Measurements from ENCODE around the gene AZIN2.
"Not testable (repeated sequence)": the region's sequence is repeated elsewhere in the genome, so short reads cannot be mapped to it uniquely, and the experiment has no call there.

The AZIN2 gene

GRCh38 chr1:33117440-33118085 lies 36.6 kb downstream of the AZIN2 start:
- no peak for DNase-seq (ENCODE audit: low read depth, low spot score)
- Histone ChIP-seq H3K36me3 (ENCODE audit: insufficient read depth, low read length) (no peaks in the 10 kb centered on the region), H3K4me3 (no peak overlapping the region), H3K27ac (no peak overlapping the region), H3K9ac (ENCODE audit: insufficient read length) (no peak overlapping the region), H3K9me3 (ENCODE audit: low read depth, low read length) (no peaks in the 10 kb centered on the region)
- no peak for TF ChIP-seq POLR2AphosphoS5 (IDR thresholded peaks at IDR 0.05; ENCODE audit: borderline replicate concordance, low read depth, low read length)
- no peak for TF ChIP-seq FOXP2 (optimal IDR thresholded peaks at IDR 0.05; ENCODE audit: control extremely low read depth, extremely low read length, insufficient read depth)
- no peak for TF ChIP-seq EZH2 (IDR thresholded peaks at IDR 0.05)

DNA sequence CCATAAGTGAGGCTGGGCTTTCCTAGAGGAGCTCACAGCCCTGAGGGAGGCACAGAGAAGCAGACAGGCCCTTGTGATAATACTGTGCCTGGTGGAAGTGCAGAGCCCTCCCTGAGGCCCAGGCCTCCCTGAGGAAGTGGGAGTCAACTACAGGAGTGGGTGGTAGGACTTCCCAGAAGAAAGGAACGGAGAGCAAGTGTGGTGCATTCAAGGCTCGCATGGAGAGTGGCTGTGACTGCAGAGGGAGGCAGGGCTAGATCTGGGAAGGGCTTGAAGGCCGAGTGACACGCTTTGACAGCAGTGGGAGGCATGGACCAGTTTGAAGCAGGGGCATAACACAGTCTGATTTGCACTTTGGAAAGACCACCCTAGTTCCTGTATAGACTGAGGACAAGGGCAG lies 37.3 kb downstream of the AZIN2 start:
- Histone ChIP-seq H3K9ac (ENCODE audit: insufficient read length) (no peak overlapping the region), H3K4me3 (no peak overlapping the region), H3K27ac (no peak overlapping the region), H3K36me3 (ENCODE audit: insufficient read depth, low read length) (no peaks in the 10 kb centered on the region), H3K9me3 (ENCODE audit: low read depth, low read length) (no peaks in the 10 kb centered on the region)
- DNase-seq (ENCODE audit: low read depth, low spot score), result no peak
- TF ChIP-seq POLR2AphosphoS5 (IDR thresholded peaks at IDR 0.05; ENCODE audit: borderline replicate concordance, low read depth, low read length), result no peak
- TF ChIP-seq FOXP2 (optimal IDR thresholded peaks at IDR 0.05; ENCODE audit: control extremely low read depth, extremely low read length, insufficient read depth), result no peak
- no peak for TF ChIP-seq EZH2 (IDR thresholded peaks at IDR 0.05)

DNA sequence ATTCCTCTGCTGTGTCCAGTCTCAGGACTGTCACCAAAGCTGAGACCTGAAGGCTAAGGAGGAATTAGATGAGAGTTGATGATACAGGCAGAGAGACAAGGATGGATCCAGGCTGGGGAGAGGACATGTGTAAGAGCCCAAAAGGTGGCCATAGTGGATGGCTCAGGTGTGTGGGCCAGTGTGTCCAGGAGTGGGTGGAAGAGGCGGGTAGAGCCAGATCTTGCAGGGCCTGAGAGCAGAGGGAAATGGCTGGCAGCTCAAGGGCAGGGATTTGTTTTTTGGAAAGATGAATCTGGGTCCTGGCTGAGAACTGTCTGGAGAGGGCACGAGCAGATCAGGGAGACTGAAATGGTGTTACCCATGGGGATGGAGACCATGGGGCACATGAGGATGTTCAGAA lies 38.1 kb downstream of the AZIN2 start:
- Histone ChIP-seq H3K27ac (no peak overlapping the region), H3K36me3 (ENCODE audit: insufficient read depth, low read length) (no peaks in the 10 kb centered on the region), H3K9me3 (ENCODE audit: low read depth, low read length) (no peaks in the 10 kb centered on the region), H3K9ac (ENCODE audit: insufficient read length) (no peak overlapping the region), H3K4me3 (no peak overlapping the region)
- no peak for DNase-seq (ENCODE audit: low read depth, low spot score)
- TF ChIP-seq POLR2AphosphoS5 (IDR thresholded peaks at IDR 0.05; ENCODE audit: borderline replicate concordance, low read depth, low read length) (no peak), FOXP2 (optimal IDR thresholded peaks at IDR 0.05; ENCODE audit: control extremely low read depth, extremely low read length, insufficient read depth) (no peak), EZH2 (IDR thresholded peaks at IDR 0.05) (no peak)

DNA sequence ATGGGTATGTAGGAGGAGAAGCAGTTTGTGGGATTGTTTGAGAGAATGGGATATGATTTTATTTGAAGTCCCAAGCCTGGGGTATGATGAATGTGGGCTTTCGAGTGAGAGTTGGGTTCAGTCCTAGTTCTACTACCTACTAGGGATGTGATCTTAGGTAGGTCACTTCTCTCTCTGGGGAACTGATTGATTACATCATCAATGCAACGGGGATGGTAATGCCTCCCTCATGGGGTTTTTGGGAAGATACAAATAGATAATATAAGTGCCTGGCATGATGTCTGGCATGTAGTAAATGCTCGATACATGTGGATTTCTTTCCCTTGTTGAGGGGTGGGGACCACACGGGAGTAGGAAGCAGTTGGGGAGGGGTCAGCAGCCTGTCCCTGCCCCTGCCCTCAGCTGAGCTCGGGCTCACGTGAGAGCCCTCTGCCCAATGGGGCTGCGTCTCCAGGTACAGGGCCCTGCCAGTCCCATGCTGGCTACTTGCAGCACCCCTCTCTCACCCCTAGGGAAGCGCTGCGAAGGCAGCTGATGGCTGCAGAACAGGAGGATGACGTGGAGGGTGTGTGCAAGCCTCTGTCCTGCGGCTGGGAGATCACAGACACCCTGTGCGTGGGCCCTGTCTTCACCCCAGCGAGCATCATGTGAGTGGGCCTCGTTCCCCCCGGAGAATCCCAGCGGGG lies 38.7 kb downstream of the AZIN2 start:
- Histone ChIP-seq H3K4me3 (no peak overlapping the region), H3K9ac (ENCODE audit: insufficient read length) (no peak overlapping the region), H3K27ac (no peak overlapping the region), H3K36me3 (ENCODE audit: insufficient read depth, low read length) (no peaks in the 10 kb centered on the region), H3K9me3 (ENCODE audit: low read depth, low read length) (no peaks in the 10 kb centered on the region)
- no peak for DNase-seq (ENCODE audit: low read depth, low spot score)
- TF ChIP-seq EZH2 (IDR thresholded peaks at IDR 0.05), result no peak
- TF ChIP-seq POLR2AphosphoS5 (IDR thresholded peaks at IDR 0.05; ENCODE audit: borderline replicate concordance, low read depth, low read length), result no peak
- no peak for TF ChIP-seq FOXP2 (optimal IDR thresholded peaks at IDR 0.05; ENCODE audit: control extremely low read depth, extremely low read length, insufficient read depth)

- Histone ChIP-seq H3K27ac (no peak overlapping the region), H3K36me3 (ENCODE audit: insufficient read depth, low read length) (no peaks in the 10 kb centered on the region), H3K9me3 (ENCODE audit: low read depth, low read length) (no peaks in the 10 kb centered on the region), H3K4me3 (no peak overlapping the region), H3K9ac (ENCODE audit: insufficient read length) (no peak overlapping the region)
- TF ChIP-seq FOXP2 (optimal IDR thresholded peaks at IDR 0.05; ENCODE audit: control extremely low read depth, extremely low read length, insufficient read depth) (no peak), POLR2AphosphoS5 (IDR thresholded peaks at IDR 0.05; ENCODE audit: borderline replicate concordance, low read depth, low read length) (no peak), EZH2 (IDR thresholded peaks at IDR 0.05) (no peak)
- DNase-seq (ENCODE audit: low read depth, low spot score), result no peak
These were observed 39.7 kb downstream of the AZIN2 start for GRCh38 chr1:33120436-33121231.

DNA sequence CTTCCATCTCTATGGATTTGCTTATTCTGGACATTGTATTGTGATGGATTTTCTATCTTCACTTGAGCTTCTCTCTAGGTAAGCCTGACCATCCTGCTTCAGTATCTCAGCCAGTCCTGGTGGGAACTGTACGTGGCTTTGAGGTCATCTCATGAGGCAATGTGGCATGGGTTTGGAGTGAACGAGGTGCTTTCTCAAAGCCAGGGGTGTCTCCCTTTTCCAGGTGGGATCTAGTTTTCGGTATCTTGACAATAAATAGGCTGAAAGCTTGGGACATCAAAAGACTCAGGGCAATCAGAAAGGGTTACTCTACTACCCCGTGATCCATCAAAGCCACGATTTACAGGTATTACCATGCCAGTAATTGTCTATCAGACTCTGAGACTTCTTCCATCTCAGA lies 40.8 kb downstream of the AZIN2 start:
- Histone ChIP-seq H3K36me3 (ENCODE audit: insufficient read depth, low read length) (no peaks in the 10 kb centered on the region), H3K9ac (ENCODE audit: insufficient read length) (no peak overlapping the region), H3K9me3 (ENCODE audit: low read depth, low read length) (no peaks in the 10 kb centered on the region), H3K27ac (no peak overlapping the region), H3K4me3 (no peak overlapping the region)
- no peak for DNase-seq (ENCODE audit: low read depth, low spot score)
- TF ChIP-seq FOXP2 (optimal IDR thresholded peaks at IDR 0.05; ENCODE audit: control extremely low read depth, extremely low read length, insufficient read depth) (no peak), POLR2AphosphoS5 (IDR thresholded peaks at IDR 0.05; ENCODE audit: borderline replicate concordance, low read depth, low read length) (no peak)

GRCh38 chr1:33122483-33123178 lies 41.7 kb downstream of the AZIN2 start:
- no peak overlapping the region for H3K9ac ChIP-seq (ENCODE audit: insufficient read length)
- H3K9me3 ChIP-seq (ENCODE audit: low read depth, low read length), result no peaks in the 10 kb centered on the region
- no peak overlapping the region for H3K27ac ChIP-seq
- no peak overlapping the region for H3K4me3 ChIP-seq
- DNase-seq (ENCODE audit: low read depth, low spot score), result no peak
- no peaks in the 10 kb centered on the region for H3K36me3 ChIP-seq (ENCODE audit: insufficient read depth, low read length)
- TF ChIP-seq FOXP2 (optimal IDR thresholded peaks at IDR 0.05; ENCODE audit: control extremely low read depth, extremely low read length, insufficient read depth) (no peak), EZH2 (IDR thresholded peaks at IDR 0.05) (no peak), POLR2AphosphoS5 (IDR thresholded peaks at IDR 0.05; ENCODE audit: borderline replicate concordance, low read depth, low read length) (no peak)

GRCh38 chr1:33123266-33123665 lies 42.3 kb downstream of the AZIN2 start:
- Histone ChIP-seq H3K4me3 (no peak overlapping the region), H3K36me3 (ENCODE audit: insufficient read depth, low read length) (no peaks in the 10 kb centered on the region), H3K27ac (no peak overlapping the region), H3K9me3 (ENCODE audit: low read depth, low read length) (no peaks in the 10 kb centered on the region), H3K9ac (ENCODE audit: insufficient read length) (no peak overlapping the region)
- no peak for DNase-seq (ENCODE audit: low read depth, low spot score)
- no peak for TF ChIP-seq POLR2AphosphoS5 (IDR thresholded peaks at IDR 0.05; ENCODE audit: borderline replicate concordance, low read depth, low read length)
- TF ChIP-seq FOXP2 (optimal IDR thresholded peaks at IDR 0.05; ENCODE audit: control extremely low read depth, extremely low read length, insufficient read depth), result no peak
- TF ChIP-seq EZH2 (IDR thresholded peaks at IDR 0.05), result no peak

DNA sequence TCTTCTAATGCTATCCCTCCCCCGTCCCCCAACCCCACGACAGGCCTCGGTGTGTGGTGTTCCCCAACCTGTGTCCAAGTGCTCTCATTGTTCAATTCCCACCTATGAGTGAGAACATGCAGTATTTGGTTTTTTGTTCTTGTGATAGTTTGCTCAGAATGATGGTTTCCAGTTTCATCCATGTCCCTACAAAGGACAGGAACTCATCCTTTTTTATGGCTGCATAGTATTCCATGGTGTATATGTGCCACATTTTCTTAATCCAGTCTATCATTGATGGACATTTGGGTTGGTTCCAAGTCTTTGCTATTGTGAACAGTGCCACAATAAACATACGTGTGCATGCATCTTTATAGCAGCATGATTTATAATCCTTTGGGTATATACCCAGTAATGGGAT lies 43.7 kb downstream of the AZIN2 start:
- H3K9me3 ChIP-seq (ENCODE audit: low read depth, low read length); H3K4me3 ChIP-seq; H3K36me3 ChIP-seq (ENCODE audit: insufficient read depth, low read length); H3K9ac ChIP-seq (ENCODE audit: insufficient read length); DNase-seq (ENCODE audit: low read depth, low spot score); H3K27ac ChIP-seq: not testable (repeated sequence)

Measured in SK-N-MC (cell line).